ENCODE results near the gene EVI5.

GRCh38 chr1:92752719-92753118, 32.2 kb downstream of the EVI5 start:
- TF ChIP-seq EZH2 (IDR thresholded peaks at IDR 0.05) (no peak), POLR2AphosphoS5 (IDR thresholded peaks at IDR 0.05; ENCODE audit: borderline replicate concordance, low read depth, low read length) (no peak), FOXP2 (optimal IDR thresholded peaks at IDR 0.05; ENCODE audit: control extremely low read depth, extremely low read length, insufficient read depth) (no peak)
